ENCODE measurements around the gene BMS1.
"Not testable (repeated sequence)": the region's sequence is repeated elsewhere in the genome, so short reads cannot be mapped to it uniquely, and the experiment has no call there.

The BMS1 gene

GRCh38 chr10:42790835-42791234 lies 8.2 kb downstream of the BMS1 start:
- DNase-seq = no peak

- no peak for DNase-seq
Measured at GRCh38 chr10:42795701-42796100, 13.1 kb downstream of the BMS1 start.

GRCh38 chr10:42801135-42801534 lies 18.5 kb downstream of the BMS1 start:
- no peak for DNase-seq

- DNase-seq = no peak
Measured at GRCh38 chr10:42802876-42803275, 20.3 kb downstream of the BMS1 start.

- no peak for DNase-seq
Measured at GRCh38 chr10:42809676-42810075, 27.1 kb downstream of the BMS1 start.

GRCh38 chr10:42812028-42812427 lies 29.4 kb downstream of the BMS1 start:
- DNase-seq = no peak

GRCh38 chr10:42813989-42814687 lies 31.5 kb downstream of the BMS1 start:
- DNase-seq = not testable (repeated sequence)

- DNase-seq = not testable (repeated sequence)
Measured at GRCh38 chr10:42816334-42816733, 33.7 kb downstream of the BMS1 start.

- no peak for DNase-seq
Measured at GRCh38 chr10:42816912-42817311, 34.3 kb downstream of the BMS1 start.

- DNase-seq = not testable (repeated sequence)
Measured at GRCh38 chr10:42817417-42817816, 34.8 kb downstream of the BMS1 start.

- not testable (repeated sequence) for DNase-seq
Measured at GRCh38 chr10:42826759-42827158, 44.2 kb downstream of the BMS1 start.

GRCh38 chr10:42827201-42827600 lies 44.6 kb downstream of the BMS1 start:
- no peak for DNase-seq

- not testable (repeated sequence) for DNase-seq
Measured at GRCh38 chr10:42828391-42828790, 45.8 kb downstream of the BMS1 start.

- no peak for DNase-seq
Measured at GRCh38 chr10:42830237-42830636, 47.6 kb downstream of the BMS1 start.

- no peak for DNase-seq
Measured at GRCh38 chr10:42836096-42836495, 53.5 kb downstream of the BMS1 start.

GRCh38 chr10:42836771-42837468 lies 54.3 kb downstream of the BMS1 start:
- no peak for DNase-seq

- not testable (repeated sequence) for DNase-seq
Measured at GRCh38 chr10:42844810-42845209, 62.2 kb downstream of the BMS1 start.

GRCh38 chr10:42847261-42847660 lies 64.7 kb downstream of the BMS1 start:
- not testable (repeated sequence) for DNase-seq

- DNase-seq = no peak
Measured at GRCh38 chr10:42850931-42851330, 68.3 kb downstream of the BMS1 start.

GRCh38 chr10:42859256-42859655 lies 76.7 kb downstream of the BMS1 start:
- DNase-seq = no peak

GRCh38 chr10:42860016-42860415 lies 77.4 kb downstream of the BMS1 start:
- DNase-seq = not testable (repeated sequence)

- not testable (repeated sequence) for DNase-seq
Measured at GRCh38 chr10:42862801-42863200, 80.2 kb downstream of the BMS1 start.

- no peak for DNase-seq
Measured at GRCh38 chr10:42864575-42864974, 82.0 kb downstream of the BMS1 start.

- DNase-seq = no peak
Measured at GRCh38 chr10:42865716-42866114, 83.1 kb downstream of the BMS1 start.

Data from CD4-positive, alpha-beta T cell treated with Interleukin-10 for 1 hour (primary cell).